SK-N-SH (cell line): ENCODE measurements around the gene FAM83E. TPM values are rescaled to one million over a fixed set of nuclear protein-coding genes. Genes with fewer than 3 reads are reported as not detected.
A peak's percentile ranks its signal among the peaks of the same experiment; 100 is the strongest.
"Not testable (repeated sequence)": the region's sequence is repeated elsewhere in the genome, so short reads cannot be mapped to it uniquely, and the experiment has no call there.

Source experiments
- CTCF ChIA-PET: fragments of 300-600, 350-600 bp; formaldehyde crosslinking; extraction: SDS; loops from one replicate; lab custom pipeline; 2021; lab: Yijun Ruan, JAX
- POLR2A ChIA-PET: fragments of 350-600 bp; sonication (Branson Sonifier 250); formaldehyde crosslinking; extraction: SDS; loops from one replicate; lab custom pipeline; 2020; ENCODE audit warnings: antibody characterized with exemption, inconsistent platforms; lab: Yijun Ruan, JAX
- DNase-seq: peaks from one replicate; pipeline ENCODE4 v3.0.0; 2012
- H2AFZ ChIP-seq: fragments of 200-600 bp; sonication (generic); 2 replicates; pipeline ENCODE4 v1.8.1; 2016; ENCODE audit warnings: antibody characterized with exemption, mild to moderate bottlenecking, low read depth
- H3F3A ChIP-seq: fragments of 200-600 bp; sonication (generic); replicated peaks from 2 replicates; pipeline ENCODE3; 2016; ENCODE audit warnings: antibody characterized with exemption, mild to moderate bottlenecking; ENCODE audit not compliant: insufficient read depth
- H3K27ac ChIP-seq, 2 experiments: fragments of 200-500 bp in 1 of 2; fragments of 200-600 bp in 1 of 2; sonication (Bioruptor generic) in 1 of 2; sonication (generic), shearing (Covaris generic) in 1 of 2; 2 replicates each; pipeline versions ENCODE4 v1.5.1 to v1.6.1; 2014 to 2016; ENCODE audit warnings: low read depth in 2 of 2, inconsistent platforms in 1 of 2, low read length in 1 of 2, mild to moderate bottlenecking in 1 of 2, mixed read lengths in 1 of 2
- H3K27me3 ChIP-seq: fragments of 200-600 bp; sonication (generic), shearing (Covaris generic); 2 replicates; pipeline ENCODE4 v1.6.1; 2016; ENCODE audit warnings: mixed run types; ENCODE audit not compliant: insufficient read depth
- H3K36me3 ChIP-seq, 2 experiments: fragments of 200-500 bp in 1 of 2; fragments of 200-600 bp in 1 of 2; sonication (Bioruptor generic) in 1 of 2; sonication (generic) in 1 of 2; replicated peaks in 1 of 2; 2 replicates each; pipeline versions ENCODE3 to v1.5.1; 2014 to 2016; ENCODE audit warnings: low read length in 1 of 2, mild to moderate bottlenecking in 1 of 2; ENCODE audit not compliant: insufficient read depth in 2 of 2, control insufficient read depth in 1 of 2
- H3K4me1 ChIP-seq, 2 experiments: fragments of 200-500 bp in 1 of 2; fragments of 200-600 bp in 1 of 2; sonication (Bioruptor generic) in 1 of 2; sonication (generic), shearing (Covaris generic) in 1 of 2; 2 replicates each; pipeline versions ENCODE4 v1.5.1 to v1.6.1; 2014 to 2016; ENCODE audit warnings: low read depth in 1 of 2, low read length in 1 of 2, mixed run types in 1 of 2; ENCODE audit not compliant: insufficient read depth in 2 of 2, control insufficient read depth in 1 of 2
- H3K4me2 ChIP-seq: fragments of 200-600 bp; sonication (generic), shearing (Covaris generic); 2 replicates; pipeline ENCODE4 v1.6.1; 2017; ENCODE audit warnings: mixed run types
- H3K4me3 ChIP-seq, 2 experiments: fragments of 200-500 bp in 1 of 2; fragments of 200-600 bp in 1 of 2; sonication (Bioruptor generic) in 1 of 2; sonication (generic), shearing (Covaris generic) in 1 of 2; 2 replicates each; pipeline versions ENCODE4 v1.5.1 to v1.8.1; 2014 to 2016; ENCODE audit warnings: low read depth in 2 of 2, inconsistent platforms in 1 of 2, low read length in 1 of 2, mild to moderate bottlenecking in 1 of 2, mixed read lengths in 1 of 2, moderate library complexity in 1 of 2
- H3K79me2 ChIP-seq: fragments of 200-600 bp; sonication (generic); 2 replicates; pipeline ENCODE4 v1.8.1; 2017; ENCODE audit warnings: mild to moderate bottlenecking; ENCODE audit not compliant: insufficient read depth
- H3K9ac ChIP-seq: fragments of 200-600 bp; sonication (generic); 2 replicates; pipeline ENCODE4 v1.6.1; 2017; ENCODE audit warnings: mixed run types
- H3K9me2 ChIP-seq: fragments of 200-600 bp; sonication (generic); 2 replicates; pipeline ENCODE4 v1.6.1; 2017; ENCODE audit warnings: mixed run types
- H3K9me3 ChIP-seq: fragments of 200-600 bp; sonication (generic); 2 replicates; pipeline ENCODE4 v1.6.1; 2017; ENCODE audit warnings: mixed run types, mild to moderate bottlenecking, moderate library complexity
- H4K20me1 ChIP-seq: fragments of 200-600 bp; sonication (generic); 2 replicates; pipeline ENCODE4 v1.6.1; 2017; ENCODE audit warnings: mild to moderate bottlenecking, mixed run types; ENCODE audit not compliant: insufficient read depth
- CHD2 ChIP-seq: fragments of 150-350 bp; IDR thresholded peaks from 2 replicates; pipeline ENCODE4 v1.6.1; 2018; ENCODE audit warnings: low read length; ENCODE audit not compliant: partially characterized antibody
- GABPA ChIP-seq: IDR thresholded peaks from 2 replicates; pipeline ENCODE4 v1.4.0; 2012; ENCODE audit warnings: low read depth, mild to moderate bottlenecking
- MEF2A ChIP-seq: IDR thresholded peaks from 2 replicates; pipeline ENCODE4 v1.4.0; 2012; ENCODE audit warnings: low read depth, borderline replicate concordance
- POLR2AphosphoS5 ChIP-seq: IDR thresholded peaks from 2 replicates; pipeline ENCODE4 v1.6.1; 2012; ENCODE audit warnings: low read depth, low read length
- SIN3A ChIP-seq: IDR thresholded peaks from 2 replicates; pipeline ENCODE4 v1.6.1; 2012; ENCODE audit warnings: low read depth, mild to moderate bottlenecking, low read length, moderate library complexity, borderline replicate concordance
- WGBS: methylation state at CpG from one replicate; pipeline ENCODE4 v1.1.6; 2017; ENCODE audit warnings: low lambda C conversion rate; 5-methylcytosine and 5-hydroxymethylcytosine counted together
- polyA plus RNA-seq, 3 experiments: library from polyadenylated mRNA; depleted of rRNA; stranded (reverse); fragments of >200 nt; gene quantifications; 2 replicates each; pipeline ENCODE4 v1.2.3, GENCODE V29; 2012

Gene FAM83E
- polyA plus RNA-seq, 1 of the 3 experiments (the other 2 are of a cell fraction): 0.44 TPM

DNA sequence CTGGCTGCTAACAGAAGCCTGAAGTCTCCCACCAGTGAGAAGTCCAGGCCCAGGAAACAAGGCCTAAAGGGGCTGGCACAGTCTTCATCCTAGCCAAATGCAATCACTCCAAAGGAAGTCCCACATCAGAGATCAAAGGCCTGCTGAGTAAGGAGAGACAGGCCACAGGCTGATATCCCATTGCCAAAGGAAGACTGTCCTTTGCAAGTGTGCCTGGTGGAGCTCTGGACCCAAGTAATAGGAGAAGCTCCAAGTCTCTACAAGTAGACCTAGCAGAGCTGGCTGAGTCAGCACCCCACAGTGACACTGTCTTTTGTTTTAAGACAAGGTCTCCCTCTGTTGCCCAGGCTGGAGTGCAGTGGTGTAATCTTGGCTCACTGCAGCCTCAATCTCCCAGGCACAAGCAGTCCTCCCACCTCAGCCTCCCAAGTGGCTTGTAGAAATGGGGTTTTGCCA is 17.8 kb upstream of the FAM83E start:
- H3K4me3 ChIP-seq: no peak overlapping the region
- H3K4me2 ChIP-seq: peak overlapping the region; percentile 99; the same call in 1 of the 2 replicates
- peak overlapping the region in 1 of 2 experiments; percentile 96; a peak in 3 of 4 replicates for H3K27ac ChIP-seq
- H4K20me1 ChIP-seq: no peaks in the 10 kb centered on the region
- no peaks in the 10 kb centered on the region; the same call in 1 of the 2 replicates for H3K79me2 ChIP-seq
- CTCF ChIA-PET: interaction anchor here (1.3 kb wide), 1 partner anchor 13 kb away, joined by 3 read pairs; the partner anchor contains the start of gene CA11
- POLR2A ChIA-PET: interaction anchor here (1.2 kb wide), 2 partner anchors 9 to 18 kb away, joined by 5 read pairs; partner anchors contain the start of gene FAM83E
- no peak overlapping the region for H2AFZ ChIP-seq
- DNase-seq: no peak
- H3F3A ChIP-seq: peaks cover 30% of the 10 kb centered on the region
- TF ChIP-seq SIN3A: no peak
- TF ChIP-seq MEF2A: no peak
- TF ChIP-seq GABPA: no peak
- H3K9me3 ChIP-seq: no peaks in the 10 kb centered on the region
- peaks cover 25 to 31% of the 10 kb centered on the region in 2 experiments for H3K4me1 ChIP-seq
- peaks cover 17 to 25% of the 10 kb centered on the region in 2 experiments for H3K36me3 ChIP-seq
- H3K9ac ChIP-seq: 0 out of 2 replicates have a peak overlapping the region, but pooled peaks have one; percentile 17
- H3K9me2 ChIP-seq: no peaks in the 10 kb centered on the region
- no peaks in the 10 kb centered on the region for H3K27me3 ChIP-seq

GRCh38 chr19:48632286-48632685 is 17.4 kb upstream of the FAM83E start:
- 97% methylated on average over 11 of the region's 11 CpGs for WGBS
- Histone ChIP-seq H3K36me3 (peaks cover 17 to 25% of the 10 kb centered on the region in 2 experiments), H3F3A (peaks cover 30% of the 10 kb centered on the region), H3K4me2 (peak overlapping the region; percentile 99; the same call in 1 of the 2 replicates), H3K4me1 (peaks cover 25 to 31% of the 10 kb centered on the region in 2 experiments)
- ChIA-PET POLR2A (interaction anchor here (1.2 kb wide), 2 partner anchors 9 to 18 kb away, joined by 5 read pairs; partner anchors contain the start of gene FAM83E), CTCF (interaction anchor here (1.3 kb wide), 1 partner anchor 14 kb away, joined by 3 read pairs; the partner anchor contains the start of gene CA11)
- H3K9me2 ChIP-seq, H3K27me3 ChIP-seq, H4K20me1 ChIP-seq, H3K27ac ChIP-seq, H3K9me3 ChIP-seq, H3K79me2 ChIP-seq, H3K4me3 ChIP-seq, DNase-seq, H3K9ac ChIP-seq, H2AFZ ChIP-seq: not testable (repeated sequence)

DNA sequence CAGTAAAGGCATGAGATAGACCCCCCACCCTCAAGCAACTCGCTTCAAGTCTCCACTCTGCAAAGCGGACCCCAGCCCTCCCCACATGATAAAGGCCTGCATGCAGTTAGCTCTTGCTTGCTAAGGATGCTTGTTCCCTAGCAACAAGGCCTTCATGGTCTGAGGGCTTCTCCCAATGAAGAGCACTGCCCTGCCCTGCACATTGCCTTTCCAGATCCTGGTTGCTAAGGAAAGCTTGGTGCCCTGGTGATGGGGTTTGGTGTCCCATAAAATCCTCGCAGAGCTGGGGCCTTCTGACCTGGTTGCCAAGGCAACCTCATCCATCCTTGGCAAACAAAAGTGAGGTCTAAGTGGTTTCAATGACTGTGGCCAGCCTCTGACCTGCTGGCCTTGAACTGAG is 16.3 kb upstream of the FAM83E start:
- Histone ChIP-seq H3K4me1 (peaks cover 25 to 27% of the 10 kb centered on the region in 2 experiments), H3K27ac (no peak overlapping the region; a peak in 1 of 4 replicates), H3K27me3 (no peaks in the 10 kb centered on the region), H3K4me2 (no peak overlapping the region), H2AFZ (no peak overlapping the region), H3K79me2 (no peaks in the 10 kb centered on the region; the same call in 1 of the 2 replicates), H3K9ac (no peak overlapping the region), H3K9me2 (no peaks in the 10 kb centered on the region), H3F3A (peaks cover 21% of the 10 kb centered on the region), H4K20me1 (no peaks in the 10 kb centered on the region), H3K36me3 (peaks cover 17 to 25% of the 10 kb centered on the region in 2 experiments), H3K4me3 (no peak overlapping the region), H3K9me3 (no peaks in the 10 kb centered on the region)
- ChIA-PET CTCF (interaction anchor here (0.9 to 1.0 kb wide), 2 partner anchors 15 to 339 kb away, joined by 3 to 5 read pairs; partner anchors contain the start of gene CA11), POLR2A (interaction anchor here (0.8 kb wide), 1 partner anchor 164 kb away, joined by 3 read pairs; no protein-coding TSS in a partner anchor)
- no peak for DNase-seq
- TF ChIP-seq CHD2: no peak
- peak; percentile 3; the same call in 1 of the 2 replicates for TF ChIP-seq POLR2AphosphoS5
- WGBS: 86% methylated on average over 3 of the region's 3 CpGs
